ENCODE measurements around the gene APRT.

- TF ChIP-seq, protein P1, sequence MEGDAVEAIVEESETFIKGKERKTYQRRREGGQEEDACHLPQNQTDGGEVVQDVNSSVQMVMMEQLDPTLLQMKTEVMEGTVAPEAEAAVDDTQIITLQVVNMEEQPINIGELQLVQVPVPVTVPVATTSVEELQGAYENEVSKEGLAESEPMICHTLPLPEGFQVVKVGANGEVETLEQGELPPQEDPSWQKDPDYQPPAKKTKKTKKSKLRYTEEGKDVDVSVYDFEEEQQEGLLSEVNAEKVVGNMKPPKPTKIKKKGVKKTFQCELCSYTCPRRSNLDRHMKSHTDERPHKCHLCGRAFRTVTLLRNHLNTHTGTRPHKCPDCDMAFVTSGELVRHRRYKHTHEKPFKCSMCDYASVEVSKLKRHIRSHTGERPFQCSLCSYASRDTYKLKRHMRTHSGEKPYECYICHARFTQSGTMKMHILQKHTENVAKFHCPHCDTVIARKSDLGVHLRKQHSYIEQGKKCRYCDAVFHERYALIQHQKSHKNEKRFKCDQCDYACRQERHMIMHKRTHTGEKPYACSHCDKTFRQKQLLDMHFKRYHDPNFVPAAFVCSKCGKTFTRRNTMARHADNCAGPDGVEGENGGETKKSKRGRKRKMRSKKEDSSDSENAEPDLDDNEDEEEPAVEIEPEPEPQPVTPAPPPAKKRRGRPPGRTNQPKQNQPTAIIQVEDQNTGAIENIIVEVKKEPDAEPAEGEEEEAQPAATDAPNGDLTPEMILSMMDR (IDR thresholded peaks at IDR 0.05; ENCODE audit: low read depth, low read length), result no peak
- no peak for TF ChIP-seq EZH2phosphoT487 (IDR thresholded peaks at IDR 0.05; ENCODE audit: low read depth)
Observed at GRCh38 chr16:88847654-88848053, 35.9 kb upstream of the APRT start.

Data from OCI-LY3 (cell line).